K562 (cell line): ENCODE measurements around the gene STAT6. TPM values are rescaled to one million over a fixed set of nuclear protein-coding genes. Genes with fewer than 3 reads are reported as not detected.

Experiments
- CC2D1A ChIP-seq: fragments of 450-650 bp; IDR thresholded peaks from 2 replicates; pipeline ENCODE4 v1.6.1; 2017; ENCODE audit warnings: mild to moderate bottlenecking
- CHD1 ChIP-seq: fragments of 200-600 bp; sonication (generic); IDR thresholded peaks from one replicate; pipeline ENCODE4 v1.6.1; 2012; ENCODE audit warnings: mild to moderate bottlenecking, moderate library complexity, low read length, inconsistent platforms
- CHD4 ChIP-seq: fragments of 200-600 bp; sonication (generic); IDR thresholded peaks from 3 replicates; pipeline ENCODE4 v1.6.1; 2012; ENCODE audit warnings: low read depth, mild to moderate bottlenecking, mixed read lengths, low read length, inconsistent platforms; ENCODE audit not compliant: insufficient read depth, insufficient replicate concordance, poor library complexity, severe bottlenecking
- HDAC8 ChIP-seq: fragments of 450-650 bp; IDR thresholded peaks from 2 replicates; pipeline ENCODE4 v1.6.1; 2016; ENCODE audit warnings: mild to moderate bottlenecking, missing genetic modification characterization, moderate library complexity, missing compliant biosample characterization
- KDM4B ChIP-seq, 2 experiments: fragments of 450-650 bp in 1 of 2; sonication (generic) in 1 of 2; IDR thresholded peaks; 2 replicates each; pipeline ENCODE4 v1.6.1; 2016 to 2017; ENCODE audit warnings: borderline replicate concordance in 2 of 2, antibody characterized with exemption in 1 of 2, low read depth in 1 of 2, mild to moderate bottlenecking in 1 of 2
- KLF1 ChIP-seq: fragments of 450-650 bp; IDR thresholded peaks from 2 replicates; pipeline ENCODE4 v1.6.1; 2016; ENCODE audit warnings: missing genetic modification characterization, missing compliant biosample characterization
- KLF16 ChIP-seq: IDR thresholded peaks from 2 replicates; pipeline ENCODE4 v1.6.1; 2016; ENCODE audit warnings: antibody characterized with exemption
- MTA3 ChIP-seq: fragments of 450-650 bp; formaldehyde crosslinking; IDR thresholded peaks from 2 replicates; pipeline ENCODE4 v1.6.1; 2017; ENCODE audit warnings: mild to moderate bottlenecking, borderline replicate concordance
- NR2C2 ChIP-seq, 2 experiments: fragments of 200-800 bp in 1 of 2; sonication (Bioruptor generic) in 1 of 2; sonication (generic) in 1 of 2; formaldehyde crosslinking in 1 of 2; IDR thresholded peaks; 2 replicates each; pipeline versions ENCODE4 v1.6.1 to v1.8.0; 2016 to 2022; ENCODE audit warnings: mild to moderate bottlenecking in 1 of 2, missing compliant biosample characterization in 1 of 2, missing genetic modification characterization in 1 of 2, missing genetic modification reagents in 1 of 2
- SOX6 ChIP-seq: fragments of 450-650 bp; IDR thresholded peaks from 2 replicates; pipeline ENCODE4 v1.6.1; 2014; ENCODE audit warnings: mild to moderate bottlenecking
- TFAM ChIP-seq: fragments of 250-450 bp; sonication (Bioruptor Pico); conservative IDR thresholded peaks from 2 replicates; pipeline ENCODE4 v1.5.0; 2021; ENCODE audit warnings: mild to moderate bottlenecking, moderate library complexity
- XRCC5 ChIP-seq: fragments of 200-400 bp; formaldehyde crosslinking; IDR thresholded peaks from 2 replicates; pipeline ENCODE4 v1.6.1; 2017; ENCODE audit warnings: low read depth, mild to moderate bottlenecking, low read length
- ZFPM2 ChIP-seq: fragments of 250-450 bp; sonication (Bioruptor Pico); IDR thresholded peaks from 2 replicates; pipeline ENCODE4 v1.5.1; 2022; ENCODE audit warnings: mild to moderate bottlenecking
- ZNF140 ChIP-seq: fragments of 250-450 bp; sonication (Bioruptor Pico); IDR thresholded peaks from 2 replicates; pipeline ENCODE4 v1.8.0; 2021; ENCODE audit warnings: moderate library complexity, mild to moderate bottlenecking, inconsistent platforms
- ZNF23 ChIP-seq: fragments of 250-450 bp; sonication (Bioruptor Pico); IDR thresholded peaks from 2 replicates; pipeline ENCODE4 v1.4.0; 2020; ENCODE audit warnings: mild to moderate bottlenecking
- ZNF583 ChIP-seq: fragments of 250-450 bp; sonication (Bioruptor Pico); IDR thresholded peaks from 2 replicates; pipeline ENCODE4 v1.4.0; 2020
- ZNF644 ChIP-seq: fragments of 200-800 bp; sonication (Bioruptor generic); IDR thresholded peaks from 2 replicates; pipeline ENCODE4 v1.6.1; 2016; ENCODE audit warnings: low read depth, missing genetic modification characterization, missing compliant biosample characterization
- polyA plus RNA-seq, 8 experiments: library from polyadenylated mRNA; depleted of rRNA in 4 of 8; stranded (reverse) in 5 of 8; unstranded in 3 of 8; fragments of >200 nt; fragmentation: Nextera tagmentation in 2 of 8; fragmentation: Illumina TruSeq in 1 of 8; extraction: Ambion mirVana in 2 of 8; extraction: Trizol in 1 of 8; gene quantifications; 2 replicates each; pipeline versions ENCODE4 v1.2.1 to v1.2.3, GENCODE V29; 2011 to 2014; ENCODE audit warnings: inconsistent platforms in 1 of 8, missing spikeins in 1 of 8
- total RNA-seq, 7 experiments: library from RNA; depleted of rRNA in 6 of 7; stranded (reverse); fragments of >200 nt in 6 of 7; fragmentation: Illumina TruSeq in 2 of 7; extraction: Trizol in 2 of 7; gene quantifications; 2 replicates each; pipeline versions ENCODE4 v1.2.1 to v1.2.3, GENCODE V29; 2011 to 2021; ENCODE audit warnings: low replicate concordance in 1 of 7
- TF ChIP-seq, protein P1 (sequence below): sonication (generic); formaldehyde crosslinking; IDR thresholded peaks from 2 replicates; pipeline ENCODE4 v1.8.0; 2022; ENCODE audit warnings: mild to moderate bottlenecking, low read depth, missing genetic modification reagents
- TF ChIP-seq, protein P2 (sequence below), 2 experiments: fragments of 450-650 bp in 1 of 2; sonication (generic) in 1 of 2; formaldehyde crosslinking in 1 of 2; IDR thresholded peaks in 1 of 2; conservative IDR thresholded peaks in 1 of 2; 2 replicates each; pipeline versions ENCODE4 v1.6.1 to v1.8.1; 2016 to 2023; ENCODE audit warnings: mild to moderate bottlenecking in 2 of 2, moderate library complexity in 2 of 2, inconsistent platforms in 1 of 2, missing genetic modification reagents in 1 of 2
- TF ChIP-seq, protein P3 (sequence below): fragments of 450-650 bp; IDR thresholded peaks from 2 replicates; pipeline ENCODE4 v1.6.1; 2018; ENCODE audit warnings: mild to moderate bottlenecking, low read depth; ENCODE audit not compliant: partially characterized antibody
- TF ChIP-seq, protein P4 (sequence below): fragments of 450-650 bp; IDR thresholded peaks from 2 replicates; pipeline ENCODE4 v1.6.1; 2017; ENCODE audit warnings: antibody characterized with exemption
- TF ChIP-seq, protein P5 (sequence below): sonication (generic); formaldehyde crosslinking; IDR thresholded peaks from 2 replicates; pipeline ENCODE4 v1.9.0; 2022; ENCODE audit warnings: mild to moderate bottlenecking, missing genetic modification reagents

STAT6 gene
- total and polyA plus RNA-seq, 9 of the 15 experiments (the other 6 are each of a cell fraction or from before 2014, with no cell fraction given), result 2.4 to 49.5 (median 26.5) TPM

DNA sequence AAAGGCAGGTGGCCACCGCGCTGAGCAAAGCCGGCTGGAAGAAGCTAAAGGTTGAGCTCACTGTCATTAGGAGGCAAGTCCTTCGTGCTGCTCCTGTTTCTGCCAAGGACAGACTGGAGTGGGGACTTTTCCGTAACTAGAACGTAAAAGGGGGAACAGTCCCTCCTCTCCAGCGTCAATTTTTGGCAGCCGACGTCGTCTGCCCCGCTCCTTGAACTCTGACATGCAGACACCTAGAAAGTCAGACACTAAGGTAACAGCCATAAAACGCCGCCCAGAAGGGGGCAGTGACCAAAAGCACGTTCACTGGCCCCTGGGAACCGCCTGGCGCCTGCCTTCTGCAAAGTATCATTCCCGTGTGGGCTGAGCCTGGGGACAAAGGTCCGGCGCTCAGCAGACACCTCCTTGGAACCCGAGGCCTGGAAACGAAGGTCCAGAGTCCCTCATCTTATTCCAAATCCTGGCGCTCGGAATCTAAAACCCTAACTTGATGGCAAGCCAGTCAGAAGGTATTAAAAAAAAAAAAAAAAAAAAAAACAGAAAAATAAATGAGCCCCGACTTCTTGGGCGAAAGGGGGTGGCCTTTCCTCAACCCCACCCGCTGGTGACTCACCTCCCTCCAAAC is 16.1 kb upstream of the STAT6 start (continued):
- TF ChIP-seq, protein P1, sequence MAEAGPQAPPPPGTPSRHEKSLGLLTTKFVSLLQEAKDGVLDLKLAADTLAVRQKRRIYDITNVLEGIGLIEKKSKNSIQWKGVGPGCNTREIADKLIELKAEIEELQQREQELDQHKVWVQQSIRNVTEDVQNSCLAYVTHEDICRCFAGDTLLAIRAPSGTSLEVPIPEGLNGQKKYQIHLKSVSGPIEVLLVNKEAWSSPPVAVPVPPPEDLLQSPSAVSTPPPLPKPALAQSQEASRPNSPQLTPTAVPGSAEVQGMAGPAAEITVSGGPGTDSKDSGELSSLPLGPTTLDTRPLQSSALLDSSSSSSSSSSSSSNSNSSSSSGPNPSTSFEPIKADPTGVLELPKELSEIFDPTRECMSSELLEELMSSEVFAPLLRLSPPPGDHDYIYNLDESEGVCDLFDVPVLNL (CRISPR knock-in tag), result no peak
- no peak for TF ChIP-seq CHD4
- no peak for TF ChIP-seq KLF16
- 0 out of 2 replicates have a peak, but pooled peaks have one; percentile 45 for TF ChIP-seq SOX6
- no peak for TF ChIP-seq CHD1
- TF ChIP-seq, protein P2, sequence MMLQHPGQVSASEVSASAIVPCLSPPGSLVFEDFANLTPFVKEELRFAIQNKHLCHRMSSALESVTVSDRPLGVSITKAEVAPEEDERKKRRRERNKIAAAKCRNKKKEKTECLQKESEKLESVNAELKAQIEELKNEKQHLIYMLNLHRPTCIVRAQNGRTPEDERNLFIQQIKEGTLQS (IDR thresholded peaks at IDR 0.05), result peak; percentile 83
- TF ChIP-seq, protein P2 (CRISPR knock-in tag; conservative IDR thresholded peaks at IDR 0.05), result no peak
- no peak for TF ChIP-seq ZNF644 (tag)
- no peak for TF ChIP-seq ZFPM2 (CRISPR knock-in tag)
- no peak for TF ChIP-seq KDM4B (IDR thresholded peaks at IDR 0.05; ENCODE audit: borderline replicate concordance in 2 of 2, low read depth in 1 of 2)
- TF ChIP-seq ZNF583 (CRISPR knock-in tag), result no peak
- no peak for TF ChIP-seq KLF1 (tag)
- TF ChIP-seq NR2C2 (CRISPR knock-in tag; IDR thresholded peaks at IDR 0.05), result no peak
- peak; percentile 72 for TF ChIP-seq NR2C2 (tag; IDR thresholded peaks at IDR 0.05)
- TF ChIP-seq TFAM (CRISPR knock-in tag), result no peak
- TF ChIP-seq XRCC5, result 0 out of 2 replicates have a peak, but pooled peaks have one; percentile 51
- TF ChIP-seq HDAC8 (tag), result no peak
- TF ChIP-seq MTA3, result 0 out of 2 replicates have a peak, but pooled peaks have one; percentile 64
- TF ChIP-seq, protein P3, sequence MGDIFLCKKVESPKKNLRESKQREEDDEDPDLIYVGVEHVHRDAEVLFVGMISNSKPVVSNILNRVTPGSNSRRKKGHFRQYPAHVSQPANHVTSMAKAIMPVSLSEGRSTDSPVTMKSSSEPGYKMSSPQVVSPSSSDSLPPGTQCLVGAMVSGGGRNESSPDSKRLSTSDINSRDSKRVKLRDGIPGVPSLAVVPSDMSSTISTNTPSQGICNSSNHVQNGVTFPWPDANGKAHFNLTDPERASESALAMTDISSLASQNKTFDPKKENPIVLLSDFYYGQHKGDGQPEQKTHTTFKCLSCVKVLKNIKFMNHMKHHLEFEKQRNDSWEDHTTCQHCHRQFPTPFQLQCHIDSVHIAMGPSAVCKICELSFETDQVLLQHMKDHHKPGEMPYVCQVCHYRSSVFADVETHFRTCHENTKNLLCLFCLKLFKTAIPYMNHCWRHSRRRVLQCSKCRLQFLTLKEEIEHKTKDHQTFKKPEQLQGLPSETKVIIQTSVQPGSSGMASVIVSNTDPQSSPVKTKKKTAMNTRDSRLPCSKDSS, result no peak
- TF ChIP-seq, protein P4, sequence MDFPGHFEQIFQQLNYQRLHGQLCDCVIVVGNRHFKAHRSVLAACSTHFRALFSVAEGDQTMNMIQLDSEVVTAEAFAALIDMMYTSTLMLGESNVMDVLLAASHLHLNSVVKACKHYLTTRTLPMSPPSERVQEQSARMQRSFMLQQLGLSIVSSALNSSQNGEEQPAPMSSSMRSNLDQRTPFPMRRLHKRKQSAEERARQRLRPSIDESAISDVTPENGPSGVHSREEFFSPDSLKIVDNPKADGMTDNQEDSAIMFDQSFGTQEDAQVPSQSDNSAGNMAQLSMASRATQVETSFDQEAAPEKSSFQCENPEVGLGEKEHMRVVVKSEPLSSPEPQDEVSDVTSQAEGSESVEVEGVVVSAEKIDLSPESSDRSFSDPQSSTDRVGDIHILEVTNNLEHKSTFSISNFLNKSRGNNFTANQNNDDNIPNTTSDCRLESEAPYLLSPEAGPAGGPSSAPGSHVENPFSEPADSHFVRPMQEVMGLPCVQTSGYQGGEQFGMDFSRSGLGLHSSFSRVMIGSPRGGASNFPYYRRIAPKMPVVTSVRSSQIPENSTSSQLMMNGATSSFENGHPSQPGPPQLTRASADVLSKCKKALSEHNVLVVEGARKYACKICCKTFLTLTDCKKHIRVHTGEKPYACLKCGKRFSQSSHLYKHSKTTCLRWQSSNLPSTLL, result no peak
- TF ChIP-seq CC2D1A, result no peak
- no peak for TF ChIP-seq ZNF23
- TF ChIP-seq ZNF140, result no peak
- TF ChIP-seq, protein P5, sequence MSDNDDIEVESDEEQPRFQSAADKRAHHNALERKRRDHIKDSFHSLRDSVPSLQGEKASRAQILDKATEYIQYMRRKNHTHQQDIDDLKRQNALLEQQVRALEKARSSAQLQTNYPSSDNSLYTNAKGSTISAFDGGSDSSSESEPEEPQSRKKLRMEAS (CRISPR knock-in tag), result peak; percentile 68; the same call in 1 of the 2 replicates
